Measurements from ENCODE around the gene ALAS1. TPM values are rescaled to one million over a fixed set of nuclear protein-coding genes. Genes with fewer than 3 reads are reported as not detected.

Gene ALAS1
- total RNA-seq, 2 donors from 2014 or later, result 28.4 to 33.3 TPM

DNA sequence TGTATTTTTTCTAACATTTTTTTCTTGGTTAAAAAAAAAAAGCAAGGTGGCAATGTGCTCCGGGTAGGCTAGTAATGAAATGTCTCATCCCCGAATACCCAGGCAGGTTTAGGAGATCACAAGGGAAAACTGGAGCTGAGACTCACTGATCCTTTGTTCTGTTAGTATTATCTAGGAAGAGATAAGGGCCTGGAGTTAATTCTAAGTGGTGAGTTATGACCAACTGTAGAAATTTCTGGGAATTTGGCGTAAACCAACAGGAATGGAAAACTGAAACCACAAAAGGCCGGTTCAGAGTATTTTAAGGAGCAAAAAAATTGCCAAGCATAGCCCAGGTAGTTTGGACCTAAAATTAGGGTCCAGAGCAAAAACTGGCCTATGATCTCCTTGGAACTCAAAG is 60.0 kb downstream of the ALAS1 start:
- Histone ChIP-seq H3K4me3 (no peak overlapping the region), H3K4me1 (ENCODE audit: control insufficient read depth in 1 of 2, low read depth in 2 of 2) (no peaks in the 10 kb centered on the region), H3K9me3 (no peaks in the 10 kb centered on the region), H3K27me3 (replicated peaks; ENCODE audit: insufficient read depth) (no peaks in the 10 kb centered on the region), H3K27ac (no peak overlapping the region), H3K36me3 (peaks cover 75% of the 10 kb centered on the region)
- no peak for ATAC-seq (ENCODE audit: insufficient number of reproducible peaks, low FRiP score, low read depth)
- TF ChIP-seq, protein P1, sequence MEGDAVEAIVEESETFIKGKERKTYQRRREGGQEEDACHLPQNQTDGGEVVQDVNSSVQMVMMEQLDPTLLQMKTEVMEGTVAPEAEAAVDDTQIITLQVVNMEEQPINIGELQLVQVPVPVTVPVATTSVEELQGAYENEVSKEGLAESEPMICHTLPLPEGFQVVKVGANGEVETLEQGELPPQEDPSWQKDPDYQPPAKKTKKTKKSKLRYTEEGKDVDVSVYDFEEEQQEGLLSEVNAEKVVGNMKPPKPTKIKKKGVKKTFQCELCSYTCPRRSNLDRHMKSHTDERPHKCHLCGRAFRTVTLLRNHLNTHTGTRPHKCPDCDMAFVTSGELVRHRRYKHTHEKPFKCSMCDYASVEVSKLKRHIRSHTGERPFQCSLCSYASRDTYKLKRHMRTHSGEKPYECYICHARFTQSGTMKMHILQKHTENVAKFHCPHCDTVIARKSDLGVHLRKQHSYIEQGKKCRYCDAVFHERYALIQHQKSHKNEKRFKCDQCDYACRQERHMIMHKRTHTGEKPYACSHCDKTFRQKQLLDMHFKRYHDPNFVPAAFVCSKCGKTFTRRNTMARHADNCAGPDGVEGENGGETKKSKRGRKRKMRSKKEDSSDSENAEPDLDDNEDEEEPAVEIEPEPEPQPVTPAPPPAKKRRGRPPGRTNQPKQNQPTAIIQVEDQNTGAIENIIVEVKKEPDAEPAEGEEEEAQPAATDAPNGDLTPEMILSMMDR (IDR thresholded peaks at IDR 0.05), result no peak
- no peak for DNase-seq (ENCODE audit: low spot score)

DNA sequence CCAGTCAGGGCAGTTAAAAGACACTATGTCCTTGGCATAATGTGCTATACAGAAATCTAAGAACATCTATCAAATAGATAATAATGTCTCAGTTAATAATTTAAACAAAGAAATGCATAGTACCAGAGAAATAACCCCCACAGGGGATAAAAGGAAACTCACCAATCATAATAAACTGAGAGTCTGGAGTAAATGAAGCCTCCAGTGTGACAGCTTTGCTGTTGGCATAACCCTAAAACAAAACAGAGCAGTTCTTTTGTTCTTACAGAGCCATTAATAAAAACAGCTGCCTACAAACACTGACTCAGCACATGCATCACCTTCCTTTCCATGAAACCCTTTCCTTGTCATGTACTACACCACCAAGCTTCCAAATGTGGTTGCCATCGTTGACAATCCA is 61.1 kb downstream of the ALAS1 start:
- Histone ChIP-seq H3K4me1 (ENCODE audit: control insufficient read depth in 1 of 2, low read depth in 2 of 2) (no peaks in the 10 kb centered on the region), H3K36me3 (peaks cover 81% of the 10 kb centered on the region), H3K27ac (no peak overlapping the region), H3K27me3 (replicated peaks; ENCODE audit: insufficient read depth) (no peaks in the 10 kb centered on the region), H3K9me3 (no peaks in the 10 kb centered on the region), H3K4me3 (no peak overlapping the region)
- DNase-seq (ENCODE audit: low spot score) (no peak), ATAC-seq (ENCODE audit: insufficient number of reproducible peaks, low FRiP score, low read depth) (no peak)
- TF ChIP-seq, protein P1 (IDR thresholded peaks at IDR 0.05), result no peak

DNA sequence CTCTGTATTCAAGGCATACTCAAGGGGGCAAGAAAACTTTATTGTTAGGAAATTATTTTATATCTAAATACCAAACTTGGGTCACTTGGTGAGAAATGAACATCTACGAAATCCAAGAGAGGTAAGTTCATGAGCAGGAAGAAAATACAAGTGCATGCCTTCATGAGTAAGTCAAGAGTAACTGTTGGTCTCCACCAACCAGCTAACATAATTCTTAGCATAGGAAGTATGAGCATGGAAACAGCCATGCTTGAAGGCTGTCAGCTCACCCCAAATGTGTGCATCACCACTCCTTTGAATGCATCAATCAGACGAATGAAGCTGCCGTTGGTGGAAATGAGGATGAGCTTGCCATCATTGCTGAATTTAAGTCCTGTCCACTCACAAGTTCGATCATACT is 61.5 kb downstream of the ALAS1 start:
- ATAC-seq (ENCODE audit: insufficient number of reproducible peaks, low FRiP score, low read depth), result no peak

DNA sequence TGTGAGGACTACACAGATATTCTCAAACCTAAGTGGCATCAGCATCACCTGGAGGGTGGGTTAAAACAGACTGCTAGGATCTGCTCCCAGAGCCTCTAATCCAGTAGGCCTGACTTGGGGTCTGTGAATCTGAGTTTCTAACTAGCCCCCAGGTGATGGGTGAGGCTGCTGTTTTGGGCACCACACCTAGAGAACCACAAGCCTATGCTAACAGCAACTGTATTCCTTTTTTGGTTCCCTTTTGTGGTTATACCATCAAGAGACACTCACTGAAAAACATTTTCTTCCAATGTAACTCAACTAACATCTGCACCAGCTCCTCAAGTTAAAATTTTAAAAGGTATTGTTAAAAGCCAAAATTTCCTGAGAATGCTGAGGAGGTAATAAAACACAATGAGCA is 64.5 kb downstream of the ALAS1 start:
- no peak for DNase-seq (ENCODE audit: low spot score)
- Histone ChIP-seq H3K9me3 (no peaks in the 10 kb centered on the region), H3K4me1 (ENCODE audit: control insufficient read depth in 1 of 2, low read depth in 2 of 2) (no peaks in the 10 kb centered on the region), H3K36me3 (peaks cover 73% of the 10 kb centered on the region), H3K27ac (no peak overlapping the region), H3K4me3 (no peak overlapping the region), H3K27me3 (replicated peaks; ENCODE audit: insufficient read depth) (no peaks in the 10 kb centered on the region)
- ATAC-seq (ENCODE audit: insufficient number of reproducible peaks, low FRiP score, low read depth), result no peak
- TF ChIP-seq, protein P1 (IDR thresholded peaks at IDR 0.05), result no peak

More for the DNA sequence above, 61.5 kb downstream of the ALAS1 start:
- TF ChIP-seq, protein P1 (IDR thresholded peaks at IDR 0.05), result no peak
- Histone ChIP-seq H3K4me3 (no peak overlapping the region), H3K36me3 (peaks cover 85% of the 10 kb centered on the region), H3K27me3 (replicated peaks; ENCODE audit: insufficient read depth) (no peaks in the 10 kb centered on the region), H3K9me3 (no peaks in the 10 kb centered on the region), H3K4me1 (ENCODE audit: control insufficient read depth in 1 of 2, low read depth in 2 of 2) (no peaks in the 10 kb centered on the region), H3K27ac (no peak overlapping the region)
- DNase-seq (ENCODE audit: low spot score), result no peak

Other genes starting within 250 kb of the ALAS1 start
- gene GPR62, start 242.8 kb upstream of the ALAS1 start, total RNA-seq, result not detected
- 100 to 1,000 TPM; 127 to 144 TPM for gene PCBP4, start 230.7 kb upstream of the ALAS1 start, total RNA-seq
- gene ABHD14B, start 224.1 kb upstream of the ALAS1 start, total RNA-seq, result 10 to 100 TPM; 28.6 to 55.2 TPM
- 10 to 100 TPM in 1 of 2 donors, 1 to 10 TPM in 1; 9.7 to 24.0 TPM for gene ABHD14A, start 223.1 kb upstream of the ALAS1 start, total RNA-seq
- gene ACY1, start 214.6 kb upstream of the ALAS1 start, total RNA-seq, result 10 to 100 TPM in 1 of 2 donors, 1 to 10 TPM in 1; 6.1 to 12.3 TPM
- gene RPL29, start 202.3 kb upstream of the ALAS1 start, total RNA-seq, result 100 to 1,000 TPM; 642 to 718 TPM
- gene DUSP7, start 141.6 kb upstream of the ALAS1 start, total RNA-seq, result 10 to 100 TPM; 41.1 to 42.2 TPM
- 1 to 10 TPM in 1 of 2 donors, not detected in 1; 8.1 TPM for gene POC1A, start 43.7 kb upstream of the ALAS1 start, total RNA-seq
- not detected for gene TLR9, start 27.5 kb downstream of the ALAS1 start, total RNA-seq
- gene TWF2, start 41.0 kb downstream of the ALAS1 start, total RNA-seq, result 10 to 100 TPM; 52.2 to 69.2 TPM
- 10 to 100 TPM; 41.6 to 51.9 TPM for gene PPM1M, start 47.6 kb downstream of the ALAS1 start, total RNA-seq
- gene WDR82, start 80.5 kb downstream of the ALAS1 start, total RNA-seq, result 10 to 100 TPM; 44.5 to 66.2 TPM
- 10 to 100 TPM; 14.1 to 14.2 TPM for gene GLYCTK, start 89.7 kb downstream of the ALAS1 start, total RNA-seq
- gene DNAH1, start 118.2 kb downstream of the ALAS1 start, total RNA-seq, result 10 to 100 TPM; 14.6 to 21.0 TPM
- 10 to 100 TPM; 55.1 to 67.2 TPM for gene BAP1, start 211.8 kb downstream of the ALAS1 start, total RNA-seq
- 1 to 10 TPM; 5.9 to 7.6 TPM for gene PHF7, start 212.5 kb downstream of the ALAS1 start, total RNA-seq
- 10 to 100 TPM; 16.8 to 18.1 TPM for gene SEMA3G, start 246.9 kb downstream of the ALAS1 start, total RNA-seq

Measured in thoracic aorta (tissue), 2 donors.